Measurements from ENCODE around the gene LRRC4C. TPM values are rescaled to one million over a fixed set of nuclear protein-coding genes. Genes with fewer than 3 reads are reported as not detected.

LRRC4C gene
- total RNA-seq, 1 experiment from 2014 or later: 0.13 TPM

DNA sequence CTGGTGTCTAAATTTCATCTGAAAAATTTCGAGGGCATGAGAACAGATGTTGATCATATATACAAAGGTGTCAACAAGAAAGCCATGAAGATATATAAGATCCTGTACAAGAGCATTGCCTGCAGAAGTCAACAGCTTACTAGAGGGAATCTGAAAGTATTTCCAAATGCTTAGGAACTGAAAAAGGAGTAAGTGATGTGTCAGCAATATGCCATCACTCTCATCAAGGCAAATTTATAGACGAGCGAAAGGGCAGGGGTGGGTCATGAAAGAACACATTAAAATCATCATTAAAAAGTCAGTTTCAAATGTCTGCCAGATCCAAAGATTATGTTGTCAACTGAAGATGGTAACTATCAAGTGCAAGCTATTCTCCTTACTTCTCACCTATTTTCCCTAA, 1299.0 kb downstream of the LRRC4C start:
- Mint-ChIP-seq H3K27ac (no peak overlapping the region), H3K27me3 (ENCODE audit: low read depth) (no peaks in the 10 kb centered on the region), H3K4me1 (no peaks in the 10 kb centered on the region), H3K4me3 (no peak overlapping the region), H3K9me3 (peaks cover 22 to 23% of the 10 kb centered on the region in 2 experiments), H3K36me3 (ENCODE audit: insufficient read depth in 1 of 3, low read depth in 3 of 3) (peaks cover 3 to 15% (median 12%) of the 10 kb centered on the region in 3 experiments; a peak in 6 of 7 replicates)
- Histone ChIP-seq H3K27ac (ENCODE audit: insufficient read length, low read depth, low read length) (no peak overlapping the region), H2BK12ac (ENCODE audit: insufficient read length, low read depth, low read length) (no peak overlapping the region), H3K4me2 (ENCODE audit: insufficient read depth, insufficient read length, low read length) (no peak overlapping the region), H3K4me1 (ENCODE audit: insufficient read depth, low read length) (no peaks in the 10 kb centered on the region), H3K9me3 (ENCODE audit: control insufficient read depth, low read depth, low read length) (no peaks in the 10 kb centered on the region), H2AFZ (ENCODE audit: low read length) (no peak overlapping the region), H3K14ac (ENCODE audit: insufficient read depth, low read length) (no peak overlapping the region), H3K79me2 (ENCODE audit: insufficient read depth, low read length) (no peaks in the 10 kb centered on the region), H3K56ac (ENCODE audit: insufficient read length, low read depth, low read length) (no peak overlapping the region), H3K18ac (ENCODE audit: insufficient read length, low read depth, low read length) (no peak overlapping the region), H3T11ph (ENCODE audit: low read length) (no peak overlapping the region), H3K4ac (ENCODE audit: low read depth, low read length) (no peak overlapping the region), H3K9ac (ENCODE audit: extremely low read depth, insufficient read length, low read length) (no peak overlapping the region), H2BK120ac (ENCODE audit: low read depth, low read length, poor library complexity, severe bottlenecking) (no peak overlapping the region), H4K5ac (ENCODE audit: insufficient read length, low read depth, low read length) (no peak overlapping the region), H3K23me2 (ENCODE audit: insufficient read length, low read depth, low read length, poor library complexity, severe bottlenecking) (no peaks in the 10 kb centered on the region), H2BK15ac (ENCODE audit: low read depth, low read length) (no peak overlapping the region), H3K23ac (ENCODE audit: insufficient read length, low read depth, low read length) (no peak overlapping the region), H2AK5ac (ENCODE audit: insufficient read length, low read length) (no peak overlapping the region), H3K27me3 (ENCODE audit: insufficient read depth, low read length) (no peaks in the 10 kb centered on the region), H4K8ac (replicated peaks; ENCODE audit: insufficient read length, low read depth, low read length) (no peak overlapping the region), H3K79me1 (ENCODE audit: insufficient read depth, low read depth, low read length, poor library complexity, severe bottlenecking) (no peaks in the 10 kb centered on the region), H2BK20ac (ENCODE audit: low read depth, low read length, poor library complexity, severe bottlenecking) (no peak overlapping the region), H2BK5ac (ENCODE audit: insufficient read length, low read length) (no peak overlapping the region), H4K20me1 (ENCODE audit: control insufficient read depth, insufficient read depth, insufficient read length) (no peaks in the 10 kb centered on the region), H4K91ac (ENCODE audit: insufficient read length, low read depth, low read length) (no peak overlapping the region)
- WGBS (ENCODE audit: extremely low coverage, insufficient read length, low lambda C conversion rate): no CpG with 5 or more reads among the region's 3 CpGs
- TF ChIP-seq, protein P1, sequence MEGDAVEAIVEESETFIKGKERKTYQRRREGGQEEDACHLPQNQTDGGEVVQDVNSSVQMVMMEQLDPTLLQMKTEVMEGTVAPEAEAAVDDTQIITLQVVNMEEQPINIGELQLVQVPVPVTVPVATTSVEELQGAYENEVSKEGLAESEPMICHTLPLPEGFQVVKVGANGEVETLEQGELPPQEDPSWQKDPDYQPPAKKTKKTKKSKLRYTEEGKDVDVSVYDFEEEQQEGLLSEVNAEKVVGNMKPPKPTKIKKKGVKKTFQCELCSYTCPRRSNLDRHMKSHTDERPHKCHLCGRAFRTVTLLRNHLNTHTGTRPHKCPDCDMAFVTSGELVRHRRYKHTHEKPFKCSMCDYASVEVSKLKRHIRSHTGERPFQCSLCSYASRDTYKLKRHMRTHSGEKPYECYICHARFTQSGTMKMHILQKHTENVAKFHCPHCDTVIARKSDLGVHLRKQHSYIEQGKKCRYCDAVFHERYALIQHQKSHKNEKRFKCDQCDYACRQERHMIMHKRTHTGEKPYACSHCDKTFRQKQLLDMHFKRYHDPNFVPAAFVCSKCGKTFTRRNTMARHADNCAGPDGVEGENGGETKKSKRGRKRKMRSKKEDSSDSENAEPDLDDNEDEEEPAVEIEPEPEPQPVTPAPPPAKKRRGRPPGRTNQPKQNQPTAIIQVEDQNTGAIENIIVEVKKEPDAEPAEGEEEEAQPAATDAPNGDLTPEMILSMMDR (conservative IDR thresholded peaks at IDR 0.05): no peak
- no peak for DNase-seq

Measured in H9 (cell line).